Stimulated activated CD8-positive, alpha-beta memory T cell treated with anti-CD3 and anti-CD28 coated beads, Interleukin-7, amount 100 ng/mL, for 1 hour (primary cell): ENCODE data around the gene TMEM63B.
"Not testable (repeated sequence)": the region's sequence is repeated elsewhere in the genome, so short reads cannot be mapped to it uniquely, and the experiment has no call there.

ENCODE experiments used
- DNase-seq, 2 donors: peaks; one replicate each; pipeline ENCODE4 v3.0.0-alpha.2; 2020; ENCODE audit warnings: low read depth in 2 of 2

The TMEM63B gene

GRCh38 chr6:44193307-44193910, 66.1 kb downstream of the TMEM63B start:
- DNase-seq: no peak

- no peak for DNase-seq
Measured at GRCh38 chr6:44194326-44194725, 67.0 kb downstream of the TMEM63B start.

GRCh38 chr6:44196351-44196750, 69.0 kb downstream of the TMEM63B start:
- DNase-seq: not testable (repeated sequence)

GRCh38 chr6:44198684-44199083, 71.3 kb downstream of the TMEM63B start:
- no peak for DNase-seq

- DNase-seq: no peak
Measured at GRCh38 chr6:44199883-44200282, 72.5 kb downstream of the TMEM63B start.

GRCh38 chr6:44201200-44201599, 73.8 kb downstream of the TMEM63B start:
- no peak for DNase-seq

- DNase-seq: no peak
Measured at GRCh38 chr6:44201638-44202303, 74.4 kb downstream of the TMEM63B start.

- DNase-seq: no peak
Measured at GRCh38 chr6:44202332-44202971, 75.1 kb downstream of the TMEM63B start.

- no peak for DNase-seq
Measured at GRCh38 chr6:44202972-44203750, 75.8 kb downstream of the TMEM63B start.

GRCh38 chr6:44203955-44204354, 76.6 kb downstream of the TMEM63B start:
- no peak for DNase-seq
